ENCODE results near the gene APOBEC3F. TPM values are rescaled to one million over a fixed set of nuclear protein-coding genes. Genes with fewer than 3 reads are reported as not detected.
A peak's percentile ranks its signal among the peaks of the same experiment; 100 is the strongest.
"Not testable (repeated sequence)": the region's sequence is repeated elsewhere in the genome, so short reads cannot be mapped to it uniquely, and the experiment has no call there.

APOBEC3F gene
- total RNA-seq, 1 donor, result 8.9 TPM

DNA sequence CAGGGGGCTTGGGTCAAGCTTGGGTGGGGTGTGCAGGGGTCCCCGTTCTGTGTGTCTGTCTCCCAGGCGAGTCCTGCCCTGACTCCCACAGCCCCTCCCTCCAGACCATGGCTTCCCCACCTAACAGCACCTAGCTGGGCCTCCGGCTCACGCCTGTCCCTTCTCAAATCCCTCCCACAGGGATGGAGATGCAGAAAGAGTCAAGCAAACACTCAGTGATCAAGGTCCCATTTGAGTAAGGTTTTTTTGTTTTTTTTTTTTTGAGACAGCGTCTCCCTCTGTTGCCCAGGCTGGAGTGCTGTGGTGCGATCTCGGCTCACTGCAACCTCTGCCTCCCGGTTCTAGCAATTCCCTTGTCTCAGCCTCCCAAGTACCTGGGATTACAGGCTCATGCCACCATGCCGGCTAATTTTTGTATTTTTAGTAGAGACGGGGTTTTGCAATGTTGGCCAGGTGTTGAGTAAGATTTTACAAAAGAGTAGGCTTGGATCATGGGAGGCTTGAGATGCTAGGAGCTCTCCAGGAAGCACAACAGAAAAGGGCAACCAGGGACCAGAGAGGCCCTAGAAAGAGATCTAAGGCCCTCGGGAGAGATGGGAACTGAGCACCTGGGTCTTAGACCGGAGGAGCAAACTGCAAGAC is 14.0 kb upstream of the APOBEC3F start:
- DNase-seq (ENCODE audit: low read depth in 2 of 3, low spot score in 2 of 3), result no peak

DNA sequence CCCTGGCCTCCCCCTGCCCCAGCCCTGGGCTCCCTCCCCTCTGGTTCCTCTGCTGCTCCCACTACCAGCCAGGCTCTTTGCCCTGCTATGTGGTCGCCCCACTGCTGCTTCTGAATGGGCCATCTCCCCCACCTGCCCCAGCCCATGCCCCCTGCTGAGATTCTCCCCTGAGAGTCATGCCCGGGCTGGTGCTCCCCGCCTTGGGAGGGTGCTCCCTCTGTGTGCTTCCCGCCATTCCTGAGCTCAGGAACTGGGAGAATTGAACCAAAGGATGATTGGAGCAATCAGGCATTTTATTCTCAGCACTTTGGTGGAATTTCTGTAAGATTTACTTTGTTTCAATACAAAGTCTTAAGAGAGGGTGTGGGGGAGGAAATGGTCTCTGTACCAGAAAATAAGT is 12.9 kb upstream of the APOBEC3F start:
- no peak for DNase-seq (ENCODE audit: low read depth in 2 of 3, low spot score in 2 of 3)

DNA sequence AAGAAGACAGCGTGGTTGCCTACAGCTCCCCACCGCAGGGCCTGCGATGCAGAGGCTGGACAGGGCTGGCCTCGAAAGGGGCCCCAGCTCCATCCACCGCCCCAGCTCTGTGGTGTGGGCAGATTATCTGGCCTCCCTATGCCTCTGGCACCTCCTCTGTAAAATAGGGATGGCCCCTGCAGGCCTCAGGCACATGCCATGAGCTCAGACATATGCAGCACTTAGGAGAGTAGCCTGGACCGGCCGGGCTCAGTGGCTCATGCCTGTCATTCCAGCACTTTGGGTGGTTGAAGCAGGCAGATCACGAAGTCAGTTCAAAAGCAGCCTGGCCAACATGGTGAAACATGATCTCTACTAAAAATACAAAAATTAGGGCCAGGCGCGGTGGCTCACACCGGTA is 12.4 kb upstream of the APOBEC3F start:
- no peak for DNase-seq (ENCODE audit: low read depth in 2 of 3, low spot score in 2 of 3)

DNA sequence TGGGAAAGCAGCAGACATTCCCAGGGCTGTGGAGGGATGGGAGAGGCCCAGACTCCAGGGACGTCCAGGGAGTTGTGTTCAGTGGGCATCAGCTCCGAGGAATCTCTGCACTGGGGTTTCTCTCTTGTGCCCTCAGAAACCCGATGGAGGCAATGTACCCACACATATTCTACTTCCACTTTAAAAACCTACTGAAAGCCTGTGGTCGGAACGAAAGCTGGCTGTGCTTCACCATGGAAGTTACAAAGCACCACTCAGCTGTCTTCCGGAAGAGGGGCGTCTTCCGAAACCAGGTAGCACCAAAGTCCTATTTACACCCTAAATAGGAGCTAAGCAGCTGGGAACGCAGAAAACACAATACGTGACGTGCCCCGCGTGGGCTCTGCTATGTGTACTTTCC is 11.4 kb upstream of the APOBEC3F start:
- no peak for DNase-seq (ENCODE audit: low read depth in 2 of 3, low spot score in 2 of 3)

DNA sequence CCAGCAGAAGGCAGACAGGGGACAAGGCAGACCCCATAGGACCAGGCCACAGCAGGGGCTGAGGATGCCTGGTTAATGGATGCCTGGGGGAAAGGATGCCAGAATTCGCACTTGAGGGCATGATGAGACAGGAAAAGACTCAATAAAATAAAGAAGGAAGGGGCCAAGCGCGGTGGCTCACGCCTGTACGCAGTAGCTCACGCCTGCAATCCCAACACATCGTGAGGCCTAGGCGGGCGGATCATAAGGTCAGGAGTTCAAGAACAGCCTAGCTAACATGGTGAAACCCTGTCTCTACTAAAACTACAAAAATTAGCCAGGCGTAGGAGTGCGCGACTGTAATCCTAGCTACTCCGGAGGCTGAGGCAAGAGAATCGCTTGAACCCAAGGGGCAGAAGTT is 10.0 kb upstream of the APOBEC3F start:
- no peak for DNase-seq (ENCODE audit: low read depth in 2 of 3, low spot score in 2 of 3)

DNA sequence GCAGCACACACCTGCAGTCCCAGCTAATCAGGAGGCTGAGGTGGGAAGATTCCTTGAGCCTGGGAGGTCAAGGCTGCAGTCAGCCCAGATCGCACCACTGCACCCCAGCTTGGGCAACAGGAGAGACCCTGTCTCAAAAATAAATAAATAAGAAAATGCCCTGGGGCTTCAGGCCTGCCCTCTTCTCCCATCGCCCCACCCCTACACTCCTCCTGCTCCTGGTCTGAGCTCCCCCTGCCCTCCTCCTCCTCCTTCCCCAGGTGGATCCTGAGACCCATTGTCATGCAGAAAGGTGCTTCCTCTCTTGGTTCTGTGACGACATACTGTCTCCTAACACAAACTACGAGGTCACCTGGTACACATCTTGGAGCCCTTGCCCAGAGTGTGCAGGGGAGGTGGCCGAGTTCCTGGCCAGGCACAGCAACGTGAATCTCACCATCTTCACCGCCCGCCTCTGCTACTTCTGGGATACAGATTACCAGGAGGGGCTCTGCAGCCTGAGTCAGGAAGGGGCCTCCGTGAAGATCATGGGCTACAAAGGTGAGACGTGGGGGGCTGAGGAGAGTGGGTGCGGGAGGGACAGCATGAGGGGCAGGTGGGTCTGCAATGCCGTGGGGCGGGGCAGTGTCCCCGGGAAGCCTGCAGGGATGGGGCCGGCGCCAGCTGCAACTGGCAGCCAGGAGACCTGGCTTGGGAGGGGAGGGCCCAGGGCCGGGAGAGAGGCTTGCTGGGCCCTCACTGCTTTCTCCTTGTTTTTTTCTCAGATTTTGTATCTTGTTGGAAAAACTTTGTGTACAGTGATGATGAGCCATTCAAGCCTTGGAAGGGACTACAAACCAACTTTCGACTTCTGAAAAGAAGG is 9.0 kb upstream of the APOBEC3F start:
- not testable (repeated sequence) for DNase-seq (ENCODE audit: low read depth in 2 of 3, low spot score in 2 of 3)

DNA sequence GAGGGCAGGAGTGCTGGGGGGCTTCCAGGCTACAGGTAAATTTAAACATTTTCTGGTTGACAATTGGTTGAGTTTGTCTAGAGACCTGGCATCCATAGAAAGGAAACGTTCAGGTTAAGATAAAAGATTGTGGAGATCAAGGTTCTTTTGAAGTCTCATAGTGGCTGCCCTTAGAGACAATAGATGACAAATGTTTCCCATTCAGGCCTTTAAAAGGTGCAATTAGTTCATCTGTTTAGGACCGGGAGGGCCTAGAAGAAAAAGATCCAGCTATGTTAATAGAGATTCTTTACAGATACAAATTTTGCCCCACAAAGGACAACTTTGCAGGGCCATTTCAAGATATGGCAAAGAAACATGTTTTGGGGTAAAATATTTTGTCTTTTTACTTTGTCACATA is 3.6 kb upstream of the APOBEC3F start:
- DNase-seq (ENCODE audit: low read depth in 2 of 3, low spot score in 2 of 3), result not testable (repeated sequence)

DNA sequence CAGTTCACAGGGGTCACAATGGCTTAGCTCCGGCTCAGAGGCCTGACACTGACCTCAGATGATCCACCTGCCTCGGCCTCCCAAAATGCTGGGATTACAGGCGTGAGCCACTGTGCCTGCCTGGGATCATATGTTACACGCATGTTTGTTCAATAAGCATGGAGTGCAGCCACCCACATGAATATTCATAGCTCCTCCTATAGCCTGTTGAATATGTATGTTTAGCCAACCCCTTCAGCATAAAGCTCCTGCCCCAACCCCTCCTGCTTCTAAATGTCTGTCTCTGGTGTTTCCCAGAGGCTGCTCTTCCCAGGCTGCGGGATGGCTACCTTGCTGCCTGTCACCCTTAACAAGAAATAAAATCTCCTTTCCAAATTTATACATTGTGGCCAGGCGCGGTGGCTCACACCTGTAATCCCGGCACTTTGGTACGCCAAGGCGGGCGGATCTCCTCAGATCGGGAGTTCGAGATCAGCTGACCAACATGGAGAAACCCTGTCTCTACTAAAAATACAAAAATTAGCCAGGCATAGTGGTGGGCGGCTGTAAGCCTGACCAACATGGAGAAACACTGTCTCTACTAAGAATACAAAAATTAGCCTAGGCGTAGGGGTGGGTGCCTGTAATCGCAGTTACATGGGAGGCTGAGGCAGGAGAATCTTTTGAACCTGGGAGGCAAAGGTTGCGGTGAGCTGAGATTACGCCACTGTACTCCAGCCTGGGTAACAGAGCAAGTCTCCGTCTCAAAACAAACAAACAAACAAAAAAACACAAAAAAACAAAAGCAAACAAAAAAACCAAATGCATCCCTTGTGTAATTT is 1.1 kb upstream of the APOBEC3F start:
- no peak for DNase-seq (ENCODE audit: low read depth in 2 of 3, low spot score in 2 of 3)

DNA sequence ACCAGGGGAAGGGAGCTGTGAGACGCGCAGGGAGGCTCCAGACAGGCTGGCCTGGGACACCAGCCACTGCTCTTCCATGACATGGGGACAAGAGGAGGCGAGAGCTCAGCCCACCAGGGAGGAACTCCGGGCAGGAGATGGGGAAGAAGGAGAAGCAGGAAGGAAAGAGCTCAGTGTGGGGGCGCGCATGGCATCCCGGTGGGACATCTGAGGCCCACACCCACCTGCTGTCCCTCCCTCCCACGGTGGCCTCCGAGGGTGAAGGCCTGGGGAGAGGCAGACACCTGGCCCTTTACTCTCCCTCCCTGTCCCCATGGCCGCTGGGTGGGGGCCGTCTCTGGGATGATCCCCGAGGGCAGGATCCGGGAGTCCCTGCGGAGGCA is 518 bp upstream of the APOBEC3F start:
- not testable (repeated sequence) for DNase-seq (ENCODE audit: low read depth in 2 of 3, low spot score in 2 of 3)

DNA sequence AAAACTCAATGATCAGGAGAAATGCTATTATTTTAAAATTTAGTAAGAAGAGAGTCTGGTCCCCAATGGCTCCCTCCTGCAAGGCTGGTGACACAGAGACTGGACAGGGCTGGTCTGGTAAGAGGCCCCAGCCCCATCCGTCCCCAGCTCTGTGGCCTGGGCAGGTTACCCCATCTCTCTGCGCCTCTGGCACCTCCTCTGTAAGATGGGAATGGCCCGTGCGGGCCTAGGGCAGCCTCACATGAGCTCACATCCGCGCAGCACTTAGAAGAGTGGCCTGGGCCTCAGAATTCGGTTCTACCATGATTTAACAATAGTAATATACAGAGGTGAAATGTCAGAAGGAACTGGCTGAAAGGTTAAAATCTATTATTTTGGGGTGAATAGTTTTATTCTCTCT is 1.2 kb downstream of the APOBEC3F start:
- DNase-seq (ENCODE audit: low read depth in 2 of 3, low spot score in 2 of 3), result no peak

DNA sequence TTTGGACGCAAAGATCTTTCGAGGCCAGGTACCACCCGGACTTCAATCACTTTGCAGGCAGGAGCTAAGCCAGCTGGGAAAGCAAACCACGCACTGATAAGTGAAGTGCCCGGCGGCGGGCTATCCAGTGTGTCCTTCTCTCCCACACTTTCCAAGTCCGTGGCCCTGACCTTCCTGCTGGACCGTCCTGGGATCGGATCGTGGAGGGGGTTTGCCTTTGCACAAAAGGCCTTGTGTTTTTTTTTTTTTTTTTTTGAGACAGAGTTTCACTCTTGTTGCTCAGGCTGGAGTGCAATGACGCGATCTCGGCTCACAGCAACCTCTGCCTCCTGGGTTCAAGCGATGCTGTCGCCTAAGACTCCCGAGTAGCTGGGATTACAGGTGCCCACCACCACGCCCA is 2.4 kb downstream of the APOBEC3F start:
- DNase-seq (ENCODE audit: low read depth in 2 of 3, low spot score in 2 of 3), result not testable (repeated sequence)

DNA sequence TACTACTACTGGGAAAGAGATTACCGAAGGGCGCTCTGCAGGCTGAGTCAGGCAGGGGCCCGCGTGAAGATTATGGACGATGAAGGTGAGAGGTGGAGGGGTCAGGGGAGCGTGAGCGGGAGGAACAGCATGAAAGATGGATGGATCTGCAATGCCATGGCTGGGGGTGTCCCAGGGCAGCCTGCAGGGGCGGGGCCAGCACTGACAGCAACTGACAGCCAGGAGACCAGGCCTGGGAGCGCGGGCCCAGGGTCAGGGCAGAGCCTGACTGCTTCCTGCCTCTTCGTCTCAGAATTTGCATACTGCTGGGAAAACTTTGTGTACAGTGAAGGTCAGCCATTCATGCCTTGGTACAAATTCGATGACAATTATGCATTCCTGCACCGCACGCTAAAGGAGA is 4.5 kb downstream of the APOBEC3F start:
- DNase-seq (ENCODE audit: low read depth in 2 of 3, low spot score in 2 of 3), result not testable (repeated sequence)

DNA sequence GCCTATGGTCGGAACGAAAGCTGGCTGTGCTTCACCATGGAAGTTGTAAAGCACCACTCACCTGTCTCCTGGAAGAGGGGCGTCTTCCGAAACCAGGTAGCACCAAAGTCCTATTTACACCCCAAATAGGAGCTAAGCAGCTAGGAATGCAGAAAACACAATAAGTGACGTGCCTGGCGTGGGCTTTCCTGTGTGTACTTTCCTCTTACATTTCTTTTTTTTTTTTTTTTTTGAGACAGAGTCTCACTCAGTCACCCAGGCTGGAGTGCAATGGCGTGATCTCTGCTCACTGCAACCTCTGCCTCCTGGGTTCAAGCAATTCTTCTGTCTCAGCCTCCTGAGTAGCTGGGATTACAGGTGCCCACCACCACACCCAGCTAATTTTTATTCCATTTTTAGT is 8.8 kb downstream of the APOBEC3F start:
- not testable (repeated sequence) for DNase-seq (ENCODE audit: low read depth in 2 of 3, low spot score in 2 of 3)

DNA sequence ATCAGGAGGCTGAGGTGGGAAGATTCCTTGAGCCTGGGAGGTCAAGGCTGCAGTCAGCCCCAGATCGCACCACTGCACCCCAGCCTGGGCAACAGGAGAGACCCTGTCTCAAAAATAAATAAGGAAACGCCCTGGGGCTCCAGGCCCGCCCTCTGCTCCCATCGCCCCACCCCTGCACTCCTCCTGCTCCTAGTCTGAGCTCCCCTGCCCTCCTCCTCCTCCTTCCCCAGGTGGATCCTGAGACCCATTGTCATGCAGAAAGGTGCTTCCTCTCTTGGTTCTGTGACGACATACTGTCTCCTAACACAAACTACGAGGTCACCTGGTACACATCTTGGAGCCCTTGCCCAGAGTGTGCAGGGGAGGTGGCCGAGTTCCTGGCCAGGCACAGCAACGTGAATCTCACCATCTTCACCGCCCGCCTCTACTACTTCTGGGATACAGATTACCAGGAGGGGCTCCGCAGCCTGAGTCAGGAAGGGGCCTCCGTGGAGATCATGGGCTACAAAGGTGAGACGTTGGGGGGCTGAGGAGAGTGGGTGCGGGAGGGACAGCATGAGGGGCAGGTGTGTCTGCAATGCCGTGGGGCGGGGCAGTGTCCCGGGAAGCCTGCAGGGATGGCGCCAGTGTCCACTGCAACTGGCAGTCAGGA is 11.3 kb downstream of the APOBEC3F start:
- DNase-seq (ENCODE audit: low read depth in 2 of 3, low spot score in 2 of 3), result not testable (repeated sequence)

DNA sequence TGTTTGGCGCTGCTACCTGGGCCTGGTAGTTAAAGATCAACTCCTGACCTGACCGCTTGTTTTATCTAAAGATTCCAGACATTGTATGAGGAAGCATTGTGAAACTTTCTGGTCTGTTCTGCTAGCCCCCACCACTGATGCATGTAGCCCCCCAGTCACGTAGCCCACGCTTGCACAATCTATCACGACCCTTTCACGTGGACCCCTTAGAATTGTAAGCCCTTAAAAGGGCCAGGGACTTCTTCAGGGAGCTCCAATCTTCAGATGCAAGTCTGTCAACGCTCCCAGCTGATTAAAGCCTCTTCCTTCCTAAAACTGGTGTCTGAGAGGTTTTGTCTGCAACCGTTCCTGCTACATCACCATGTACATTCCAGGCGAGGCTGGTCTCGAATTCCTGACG is 15.0 kb downstream of the APOBEC3F start:
- DNase-seq (ENCODE audit: low read depth in 2 of 3, low spot score in 2 of 3), result no peak

DNA sequence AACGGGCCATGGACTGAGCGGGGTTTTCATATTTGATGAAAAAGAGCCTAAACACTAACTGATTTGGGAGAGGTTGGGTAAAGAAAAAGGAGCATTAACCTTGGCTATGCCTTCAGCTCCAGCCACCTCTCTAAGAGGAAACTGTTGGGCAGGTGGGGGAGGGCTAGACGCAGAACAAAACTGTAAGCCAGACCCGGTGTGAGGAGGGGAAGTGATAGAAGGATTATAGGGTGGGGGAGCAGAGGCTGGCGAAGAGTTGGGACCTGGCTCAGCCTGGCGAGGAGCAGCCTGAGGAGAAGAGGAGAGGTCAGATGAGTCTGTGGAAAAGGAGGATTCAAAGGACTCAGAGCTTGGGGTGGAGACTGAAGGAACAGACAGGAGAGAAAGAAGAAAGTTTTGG is 20.6 kb downstream of the APOBEC3F start:
- peak in 1 of 3 donors; percentile 48 for DNase-seq (ENCODE audit: low read depth in 2 of 3, low spot score in 2 of 3)

DNA sequence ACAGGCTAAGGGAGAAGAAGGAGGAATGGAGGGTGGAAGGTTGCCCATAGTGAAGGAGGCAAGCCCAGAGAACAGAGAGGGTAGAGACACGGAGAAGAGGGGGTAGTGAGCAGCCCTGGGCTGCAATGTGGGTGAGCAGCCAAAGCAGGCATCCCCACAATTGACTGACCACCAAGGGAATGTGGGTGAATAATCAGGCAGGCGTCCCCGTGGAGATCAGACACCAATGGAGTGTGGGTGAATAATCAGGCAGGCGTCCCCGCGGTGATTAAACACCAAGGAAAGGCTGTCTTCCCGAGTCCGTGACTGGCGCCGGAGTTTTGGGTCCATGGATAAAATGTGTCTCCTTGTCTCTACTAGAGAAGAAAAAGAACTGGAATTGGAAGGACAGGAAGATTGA is 21.3 kb downstream of the APOBEC3F start:
- DNase-seq (ENCODE audit: low read depth in 2 of 3, low spot score in 2 of 3), result not testable (repeated sequence)

DNA sequence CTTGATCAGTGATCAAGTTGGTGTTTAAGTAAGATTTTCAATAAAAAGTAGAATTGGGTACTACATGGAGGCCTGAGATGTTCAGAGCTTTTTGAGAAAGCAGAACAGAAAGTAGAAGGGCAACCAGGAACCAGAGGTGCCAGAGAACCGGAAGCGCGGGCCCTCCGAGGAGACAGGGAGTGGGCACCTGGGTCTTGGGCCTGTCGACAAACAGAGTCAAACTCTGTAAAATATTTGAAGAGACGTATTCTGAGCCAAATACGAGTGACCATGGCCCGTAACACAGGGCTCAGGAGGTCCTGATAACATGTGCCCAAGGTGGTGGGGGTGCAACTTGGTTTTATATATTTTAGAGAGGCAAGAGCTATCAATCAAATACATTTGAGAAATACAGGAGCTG is 23.2 kb downstream of the APOBEC3F start:
- DNase-seq (ENCODE audit: low read depth in 2 of 3, low spot score in 2 of 3), result not testable (repeated sequence)

DNA sequence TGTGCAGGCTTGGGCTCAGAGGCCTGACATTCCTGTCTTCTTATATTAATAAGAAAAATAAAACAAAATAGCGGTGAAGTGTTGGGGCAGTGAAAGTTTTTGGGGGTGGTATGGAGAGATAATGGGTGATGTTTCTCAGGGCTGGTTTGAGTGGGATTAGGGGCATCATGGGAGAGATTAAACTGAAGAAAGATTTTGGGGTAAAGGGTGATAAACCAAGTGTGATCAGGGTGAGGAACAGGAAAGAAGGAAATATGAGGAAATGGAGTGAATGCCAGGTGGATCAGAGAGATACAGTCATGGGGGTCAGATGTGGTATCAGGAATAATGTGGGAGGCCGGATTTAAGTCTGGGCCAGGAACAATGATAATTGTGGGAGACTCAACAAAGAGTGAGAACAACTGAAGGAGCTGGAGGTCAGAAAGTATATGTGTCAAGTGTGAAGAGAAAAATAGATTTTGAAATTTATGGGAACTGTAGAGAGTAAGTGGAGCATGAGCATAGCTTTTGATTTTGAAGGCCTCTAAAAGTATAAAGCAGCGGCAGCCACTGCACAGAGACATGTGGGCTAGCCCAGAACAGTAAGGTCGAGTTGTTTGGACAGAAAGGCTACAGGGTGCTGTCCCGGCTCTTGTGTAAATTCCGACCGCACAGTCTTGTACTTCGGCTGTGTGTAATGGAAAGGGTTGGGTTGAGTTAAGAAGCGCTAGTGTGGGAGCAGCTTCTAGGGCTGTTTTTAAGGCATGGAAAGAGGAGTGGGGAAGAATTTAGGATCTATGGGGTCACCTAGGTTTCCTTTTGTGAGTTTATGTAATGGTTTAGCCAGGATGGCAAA is 26.0 kb downstream of the APOBEC3F start:
- not testable (repeated sequence) for DNase-seq (ENCODE audit: low read depth in 2 of 3, low spot score in 2 of 3)

All from hematopoietic multipotent progenitor cell (in vitro differentiated cells).